Femur (tissue), 1 donor: ENCODE results near the gene FBH1.
"Not testable (repeated sequence)": the region's sequence is repeated elsewhere in the genome, so short reads cannot be mapped to it uniquely, and the experiment has no call there.

ENCODE experiments used
- DNase-seq: peaks from one replicate; pipeline ENCODE4 v3.0.0-alpha.2; 2017

Gene FBH1

DNA sequence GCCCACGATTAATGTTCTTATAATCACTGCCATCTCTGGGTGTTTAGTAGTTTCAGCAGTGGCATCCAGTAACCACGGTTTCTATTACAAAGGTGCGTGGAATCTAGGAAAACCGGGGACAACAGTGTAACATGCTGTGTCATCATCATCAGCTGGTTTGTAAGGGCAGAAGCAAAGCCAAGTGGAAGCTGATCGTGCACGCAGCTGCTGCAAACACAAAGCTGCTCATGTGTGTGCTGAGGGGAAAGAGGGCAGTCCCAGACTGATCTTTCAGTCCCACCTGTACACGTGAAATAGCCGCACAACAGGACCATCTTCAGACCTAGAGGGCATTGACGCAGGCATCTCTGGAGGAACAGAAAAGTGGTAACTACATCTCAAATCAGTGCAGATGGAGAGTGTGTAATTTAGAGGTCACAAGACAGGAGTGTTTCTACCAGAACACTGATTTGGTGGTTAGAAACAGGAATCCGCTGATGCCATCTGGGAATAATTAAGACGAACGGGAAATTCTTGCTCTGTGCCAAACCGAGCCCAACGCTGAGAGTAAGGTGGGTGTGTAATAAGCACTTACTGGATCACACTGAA, 13.8 kb upstream of the FBH1 start:
- DNase-seq = no peak

DNA sequence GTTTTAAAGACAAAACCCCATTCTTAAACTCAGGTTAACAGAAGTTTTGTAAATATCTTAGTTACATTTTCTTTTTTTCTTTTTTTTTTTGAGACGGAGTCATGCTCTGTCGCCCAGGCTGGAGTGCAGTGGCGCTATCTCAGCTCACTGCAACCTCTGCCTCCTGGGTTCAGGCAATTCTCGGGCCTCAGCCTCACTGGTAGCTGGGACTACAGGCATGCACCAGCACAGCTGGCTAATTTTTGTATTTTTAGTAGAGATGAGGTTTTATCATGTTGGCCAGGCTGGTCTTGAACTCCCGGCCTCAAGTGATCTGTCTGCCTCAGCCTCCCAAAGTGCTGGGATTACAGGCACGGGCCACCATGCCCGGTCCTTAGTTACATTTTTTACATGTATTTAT, 13.0 kb upstream of the FBH1 start:
- not testable (repeated sequence) for DNase-seq

GRCh38 chr10:5882961-5883360, 7.1 kb upstream of the FBH1 start:
- DNase-seq = no peak

GRCh38 chr10:5885619-5886018, 4.4 kb upstream of the FBH1 start:
- DNase-seq = no peak

DNA sequence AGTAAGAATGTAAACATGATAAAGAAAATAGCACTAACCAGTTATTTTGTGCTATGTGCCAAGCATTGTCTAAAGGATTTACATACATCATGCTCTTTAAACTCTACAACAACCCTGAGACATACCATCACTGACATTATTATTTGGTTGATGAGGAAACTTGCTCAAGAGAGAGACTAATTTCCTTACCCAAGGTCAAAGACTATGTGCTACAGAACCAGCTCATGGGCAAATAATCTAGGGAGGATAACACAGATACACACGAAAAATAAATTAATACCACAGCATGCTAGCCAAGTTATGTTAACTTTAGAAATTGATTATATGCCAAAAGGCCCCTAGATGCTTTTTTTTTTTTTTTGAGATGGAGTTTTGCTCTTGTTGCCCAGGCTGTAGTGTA, 3.0 kb upstream of the FBH1 start:
- DNase-seq = no peak

- DNase-seq = no peak
Observed at GRCh38 chr10:5887641-5888040, 2.4 kb upstream of the FBH1 start.

- no peak for DNase-seq
Observed at GRCh38 chr10:5888351-5888750, 1.7 kb upstream of the FBH1 start.

DNA sequence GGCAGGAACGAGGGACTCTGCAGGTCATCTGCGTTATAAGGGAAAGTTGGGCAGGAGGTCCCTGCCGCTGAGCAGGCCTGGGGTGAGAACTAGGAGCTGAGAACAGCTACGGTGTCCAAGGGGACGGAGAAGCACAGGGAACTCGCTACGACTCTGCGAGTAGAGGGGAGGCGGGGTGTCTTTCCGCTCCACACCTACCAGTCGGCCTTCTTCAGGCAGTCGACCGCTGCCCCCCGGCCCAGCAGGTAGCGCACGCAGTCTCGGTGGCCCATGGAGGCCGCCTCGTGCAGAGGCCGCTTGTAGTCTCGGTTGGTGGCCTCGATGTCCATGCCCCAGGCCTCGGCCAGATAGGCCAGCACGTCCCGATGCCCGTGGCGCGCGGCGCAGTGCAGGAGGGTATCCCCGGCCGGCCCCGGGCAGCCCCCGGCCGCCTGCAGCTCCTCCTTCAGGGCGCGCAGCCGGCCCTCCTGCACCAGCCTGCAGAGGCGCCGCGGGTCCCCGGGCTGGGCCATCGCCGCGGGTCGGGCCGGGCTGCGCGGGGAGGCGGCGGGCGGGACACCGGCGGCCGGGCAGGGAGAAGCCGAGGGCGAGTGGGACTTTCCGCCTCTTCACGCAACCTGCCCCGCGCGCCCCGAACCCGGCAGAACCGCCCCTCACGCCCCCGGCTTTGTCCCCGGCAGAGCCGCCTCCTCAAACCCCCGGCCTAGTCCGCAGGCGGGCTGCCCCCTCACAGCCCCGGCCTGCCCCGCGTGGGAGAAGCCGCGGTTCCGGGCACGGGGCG, 1.0 kb upstream of the FBH1 start:
- DNase-seq = peak; percentile 43

- DNase-seq = peak; percentile 38
Observed at GRCh38 chr10:5890452-5890915, 441 bp downstream of the FBH1 start.

- DNase-seq = no peak
Observed at GRCh38 chr10:5891009-5891408, 966 bp downstream of the FBH1 start.

GRCh38 chr10:5892007-5892406, 2.0 kb downstream of the FBH1 start:
- no peak for DNase-seq

- no peak for DNase-seq
Observed at GRCh38 chr10:5893321-5893720, 3.3 kb downstream of the FBH1 start.

GRCh38 chr10:5894403-5894802, 4.4 kb downstream of the FBH1 start:
- DNase-seq = no peak

- DNase-seq = no peak
Observed at GRCh38 chr10:5894873-5895272, 4.8 kb downstream of the FBH1 start.

DNA sequence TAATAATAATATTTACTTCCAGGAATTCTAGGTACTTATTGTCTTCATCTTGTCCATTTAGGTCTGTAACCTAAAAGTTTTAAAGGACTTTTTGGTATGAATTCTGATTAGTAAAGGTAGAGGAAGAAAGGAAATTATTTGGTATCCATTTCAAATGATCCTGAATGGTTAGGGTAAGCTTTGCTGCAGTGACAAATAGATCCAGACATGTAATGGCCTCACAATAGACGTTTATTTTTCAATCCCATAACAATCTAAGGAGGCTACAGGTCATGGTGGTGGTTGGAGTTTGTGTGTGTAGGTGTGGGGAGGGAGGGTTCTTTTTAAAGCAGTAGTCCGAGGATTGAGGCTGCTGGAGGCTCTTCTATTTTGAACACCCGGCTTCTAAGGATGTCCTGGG, 5.3 kb downstream of the FBH1 start:
- DNase-seq = no peak

GRCh38 chr10:5895804-5896203, 5.8 kb downstream of the FBH1 start:
- no peak for DNase-seq

DNA sequence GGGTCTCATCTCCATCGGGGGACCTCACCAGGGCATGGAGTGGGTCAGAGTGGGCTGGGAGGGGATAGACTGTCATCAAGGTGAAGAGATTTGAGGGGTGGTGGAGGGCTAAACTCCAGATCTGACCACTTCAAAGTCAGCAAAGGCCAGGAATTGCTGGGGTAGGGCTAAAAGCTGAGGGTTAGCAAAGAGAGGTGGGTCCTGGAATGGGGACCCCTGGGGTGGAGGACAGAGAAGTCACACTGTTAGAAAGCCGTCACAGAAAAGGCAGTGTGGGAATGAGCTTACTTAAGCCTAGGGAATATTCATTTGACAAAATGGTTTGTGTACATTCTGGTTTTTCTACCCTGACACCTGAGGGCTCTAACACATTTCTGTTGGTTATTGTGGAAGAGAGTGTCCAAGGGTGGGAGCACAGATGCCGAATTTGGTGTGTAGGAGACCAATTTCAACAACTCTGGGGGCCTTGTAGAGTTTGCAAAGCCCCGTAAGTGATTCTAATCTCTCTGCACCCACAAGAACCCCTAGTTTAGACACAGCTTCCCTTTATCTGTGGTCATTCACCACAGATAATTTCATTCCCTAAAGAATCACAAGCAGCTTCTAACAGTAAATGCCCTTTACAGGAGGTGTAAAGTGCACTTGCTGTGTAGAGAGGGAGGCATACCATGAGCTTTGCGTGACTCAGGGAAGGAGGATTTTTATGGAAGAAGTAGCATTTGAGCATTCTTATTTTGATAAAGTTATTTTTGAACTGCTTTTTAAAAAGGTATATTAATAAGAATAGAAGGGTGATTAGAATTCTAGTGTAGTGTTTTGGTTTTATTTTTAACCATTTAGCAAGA, 6.4 kb downstream of the FBH1 start:
- no peak for DNase-seq

GRCh38 chr10:5897053-5897340, 7.0 kb downstream of the FBH1 start:
- no peak for DNase-seq

DNA sequence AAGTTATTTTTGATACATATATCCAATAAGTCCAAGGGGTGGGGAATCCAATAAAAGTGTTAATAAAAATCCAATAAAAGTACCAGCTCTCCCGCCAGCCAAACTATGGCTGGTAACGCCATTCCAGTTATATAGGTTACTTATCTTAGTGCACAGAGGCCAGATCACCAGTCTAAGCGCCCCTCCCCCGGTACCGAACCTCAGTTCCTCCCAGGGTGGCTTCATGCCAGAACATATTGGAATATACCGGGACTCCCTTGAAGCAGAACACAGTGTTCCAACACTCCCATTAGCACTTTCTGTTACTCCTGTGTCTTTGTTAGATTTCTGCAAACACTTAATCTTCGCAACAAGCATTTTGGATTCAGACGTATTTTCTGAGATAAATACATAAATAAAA, 7.5 kb downstream of the FBH1 start:
- no peak for DNase-seq

DNA sequence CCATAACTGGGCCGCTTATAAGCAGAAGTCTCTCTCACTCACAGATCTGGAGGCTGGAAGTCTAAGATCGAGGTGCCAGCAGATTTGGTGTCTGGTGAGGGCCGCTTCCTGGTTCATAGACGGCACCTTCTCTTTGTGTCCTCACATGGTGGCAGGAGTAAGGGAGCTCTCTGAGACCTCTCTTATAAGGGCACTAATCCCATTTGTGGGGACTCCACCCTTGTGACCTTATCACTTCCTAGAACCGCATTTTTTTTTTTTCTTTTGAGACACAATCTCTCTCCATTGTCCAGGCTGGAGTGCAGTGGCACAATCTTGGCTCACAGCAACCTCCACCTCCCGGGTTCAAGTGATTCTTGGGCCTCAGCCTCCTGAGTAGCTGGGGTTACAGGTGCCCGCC, 8.1 kb downstream of the FBH1 start:
- no peak for DNase-seq

DNA sequence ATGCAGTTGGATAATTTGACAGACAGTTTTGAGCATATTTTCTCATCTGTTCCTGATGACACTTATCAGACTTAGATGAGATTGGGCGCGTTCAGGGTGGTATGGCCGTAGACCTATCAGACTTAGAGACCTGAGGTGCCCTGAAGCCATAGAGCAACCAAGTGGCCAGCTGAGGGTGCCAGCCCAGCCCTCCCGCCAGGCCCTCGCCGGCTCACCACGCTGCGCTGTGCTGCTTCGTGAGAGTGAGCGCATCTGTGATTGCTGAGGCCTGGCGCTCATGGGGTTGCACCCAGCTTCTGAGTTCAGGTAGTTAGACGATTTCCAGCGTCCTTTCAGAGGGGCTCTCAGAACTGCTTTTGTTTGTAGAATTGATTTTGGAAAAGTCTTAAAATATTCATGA, 10.2 kb downstream of the FBH1 start:
- no peak for DNase-seq

DNA sequence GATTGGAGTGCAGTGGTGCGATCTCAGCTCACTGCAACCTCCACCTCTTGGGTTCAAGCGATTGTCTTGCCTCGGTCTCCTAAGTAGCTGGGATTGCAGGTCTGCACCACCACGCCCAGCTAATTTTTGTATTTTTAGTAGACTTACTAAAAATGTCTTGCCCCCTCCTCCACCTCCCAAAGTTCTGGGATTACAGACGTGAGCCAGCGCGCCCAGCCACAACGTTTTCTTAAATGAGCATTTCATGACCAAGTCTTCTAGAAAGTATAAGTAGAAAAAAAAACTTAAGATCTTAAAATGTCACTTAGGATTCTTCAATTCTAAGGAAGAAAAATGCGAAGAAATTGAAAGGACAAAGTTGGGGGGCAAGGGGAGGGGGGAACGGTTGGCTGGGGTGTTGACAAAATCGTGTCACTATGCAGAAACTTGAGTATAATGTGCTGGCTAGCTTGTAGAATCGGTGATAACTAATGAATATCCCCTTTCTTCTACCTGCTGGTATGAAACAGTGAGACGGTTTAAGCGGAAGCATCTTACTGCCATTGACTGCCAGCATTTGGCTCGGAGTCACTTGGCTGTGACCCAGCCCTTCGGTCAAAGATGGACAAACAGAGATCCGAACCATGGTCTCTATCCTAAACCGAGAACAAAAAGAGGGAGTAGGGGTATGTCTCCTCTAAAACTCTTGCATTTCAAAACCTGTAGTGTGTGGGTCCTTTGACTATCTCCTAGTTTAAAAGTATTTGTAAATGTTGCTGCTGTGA, 12.7 kb downstream of the FBH1 start:
- DNase-seq = no peak

DNA sequence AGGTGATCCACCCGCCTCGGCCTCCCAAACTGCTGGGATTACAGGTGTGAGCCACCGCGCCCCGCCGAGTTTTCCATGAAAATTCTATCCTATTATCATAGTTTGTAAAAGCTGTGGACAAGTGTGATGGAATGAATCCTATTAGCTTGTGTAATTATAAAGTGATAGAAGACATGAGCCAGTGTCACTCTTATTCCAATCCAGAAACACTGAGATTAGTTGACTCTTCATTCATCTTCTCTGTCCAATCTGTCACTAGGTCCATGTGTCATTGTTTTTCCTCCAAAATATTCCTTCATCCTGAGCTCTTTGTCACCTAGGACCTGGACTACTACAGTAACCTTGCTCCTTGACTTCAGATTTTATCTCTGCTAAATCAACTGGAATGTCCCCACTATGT, 13.5 kb downstream of the FBH1 start:
- DNase-seq = no peak
